Trophoblast cell (in vitro differentiated cells and primary cell): ENCODE results near the gene CHCHD10.
A peak's percentile ranks its signal among the peaks of the same experiment; 100 is the strongest.

Source experiments
- DNase-seq, 2 donors: peaks; one replicate each; pipeline ENCODE4 v3.0.0-alpha.2; 2016
- H2AFZ ChIP-seq: 2 replicates; pipeline ENCODE4 v1.6.1; 2013; ENCODE audit warnings: low read length, moderate library complexity, mild to moderate bottlenecking; ENCODE audit not compliant: insufficient read depth, poor library complexity
- H2AK5ac ChIP-seq: 2 replicates; pipeline ENCODE4 v1.6.1; 2013; ENCODE audit warnings: mild to moderate bottlenecking, low read length
- H2BK120ac ChIP-seq: 2 replicates; pipeline ENCODE4 v1.6.1; 2013; ENCODE audit warnings: low read length, mild to moderate bottlenecking, moderate library complexity; ENCODE audit not compliant: insufficient read depth, poor library complexity
- H2BK12ac ChIP-seq: 2 replicates; pipeline ENCODE4 v1.6.1; 2013; ENCODE audit warnings: mild to moderate bottlenecking, low read length, moderate library complexity
- H2BK5ac ChIP-seq: 2 replicates; pipeline ENCODE4 v1.6.1; 2013; ENCODE audit warnings: low read length, low read depth, moderate library complexity, mild to moderate bottlenecking; ENCODE audit not compliant: poor library complexity
- H3K14ac ChIP-seq: 2 replicates; pipeline ENCODE4 v1.6.1; 2013; ENCODE audit warnings: mild to moderate bottlenecking, low read length
- H3K18ac ChIP-seq: 2 replicates; pipeline ENCODE4 v1.6.1; 2013; ENCODE audit warnings: mild to moderate bottlenecking, low read length
- H3K23ac ChIP-seq: 2 replicates; pipeline ENCODE4 v1.6.1; 2013; ENCODE audit warnings: low read length
- H3K27ac ChIP-seq: 2 replicates; pipeline ENCODE4 v1.5.1; 2013; ENCODE audit warnings: low read depth, mild to moderate bottlenecking, inconsistent platforms, low read length, moderate library complexity
- H3K27me3 ChIP-seq: 2 replicates; pipeline ENCODE4 v1.6.1; 2013; ENCODE audit warnings: inconsistent platforms, mild to moderate bottlenecking, low read length, moderate library complexity; ENCODE audit not compliant: insufficient read depth
- H3K36me3 ChIP-seq, 2 experiments: 1 replicate in 1 of 2; 2 replicates in 1 of 2; pipeline ENCODE4 v1.6.1; 2013; ENCODE audit warnings: low read length in 2 of 2, mild to moderate bottlenecking in 2 of 2, moderate library complexity in 1 of 2; ENCODE audit not compliant: insufficient read depth in 2 of 2, control insufficient read depth in 1 of 2
- H3K4ac ChIP-seq: 2 replicates; pipeline ENCODE4 v1.6.1; 2013; ENCODE audit warnings: low read depth, mild to moderate bottlenecking, low read length, moderate library complexity
- H3K4me1 ChIP-seq, 2 experiments: 1 replicate in 1 of 2; 2 replicates in 1 of 2; pipeline ENCODE4 v1.6.1; 2013; ENCODE audit warnings: low read length in 2 of 2, mild to moderate bottlenecking in 2 of 2, moderate library complexity in 1 of 2; ENCODE audit not compliant: insufficient read depth in 2 of 2, control insufficient read depth in 1 of 2
- H3K4me2 ChIP-seq: 2 replicates; pipeline ENCODE4 v1.6.1; 2013; ENCODE audit warnings: inconsistent platforms, mild to moderate bottlenecking, low read length, moderate library complexity
- H3K4me3 ChIP-seq: 2 replicates; pipeline ENCODE4 v1.5.1; 2013; ENCODE audit warnings: mild to moderate bottlenecking, low read depth, low read length, inconsistent platforms
- H3K79me1 ChIP-seq: one replicate; pipeline ENCODE4 v1.6.1; 2013; ENCODE audit warnings: low read length
- H3K79me2 ChIP-seq: 2 replicates; pipeline ENCODE4 v1.6.1; 2013; ENCODE audit warnings: low read length, mild to moderate bottlenecking; ENCODE audit not compliant: control insufficient read depth, insufficient read depth, poor library complexity
- H3K9ac ChIP-seq: 2 replicates; pipeline ENCODE4 v1.6.1; 2013; ENCODE audit warnings: mild to moderate bottlenecking, low read length
- H3K9me3 ChIP-seq: 2 replicates; pipeline ENCODE4 v1.6.1; 2013; ENCODE audit warnings: low read depth, mild to moderate bottlenecking, control low read depth, inconsistent platforms, low read length; ENCODE audit not compliant: insufficient read depth
- H4K12ac ChIP-seq: 2 replicates; pipeline ENCODE4 v1.6.1; 2013; ENCODE audit warnings: low read depth, mild to moderate bottlenecking, low read length, moderate library complexity
- H4K8ac ChIP-seq: 2 replicates; pipeline ENCODE4 v1.6.1; 2013; ENCODE audit warnings: low read depth, mild to moderate bottlenecking, low read length, moderate library complexity
- H4K91ac ChIP-seq: one replicate; pipeline ENCODE4 v1.6.1; 2013; ENCODE audit warnings: low read depth, mild to moderate bottlenecking, low read length, moderate library complexity
- WGBS: extraction: QIAGEN DNeasy Blood & Tissue Kit; methylation state at CpG from one replicate; pipeline ENCODE4 v1.1.7; 2013; ENCODE audit warnings: missing lambda C conversion rate; ENCODE audit not compliant: insufficient read length, insufficient coverage; ENCODE audit errors: extremely low coverage; 5-methylcytosine and 5-hydroxymethylcytosine counted together

Gene CHCHD10

GRCh38 chr22:23752090-23752691, 15.6 kb downstream of the CHCHD10 start:
- no peak overlapping the region for H2BK12ac ChIP-seq
- no peak overlapping the region for H3K4me2 ChIP-seq
- H3K4ac ChIP-seq: no peak overlapping the region
- no peak overlapping the region for H2AK5ac ChIP-seq
- H4K12ac ChIP-seq: no peak overlapping the region
- H3K36me3 ChIP-seq: no peaks in the 10 kb centered on the region
- H3K79me2 ChIP-seq: peaks cover 6% of the 10 kb centered on the region
- no peak overlapping the region for H3K18ac ChIP-seq
- no peaks in the 10 kb centered on the region for H3K27me3 ChIP-seq
- peak overlapping the region; percentile 44 for H3K4me3 ChIP-seq
- no peak overlapping the region for H4K91ac ChIP-seq
- H2AFZ ChIP-seq: no peak overlapping the region
- no peak for DNase-seq
- no peak overlapping the region for H2BK5ac ChIP-seq
- H3K14ac ChIP-seq: no peak overlapping the region
- H4K8ac ChIP-seq: no peak overlapping the region
- no peak overlapping the region for H2BK120ac ChIP-seq
- H3K79me1 ChIP-seq: peaks cover 11% of the 10 kb centered on the region
- H3K27ac ChIP-seq: no peak overlapping the region
- peaks cover 2 to 7% of the 10 kb centered on the region in 2 experiments for H3K4me1 ChIP-seq
- peaks cover 3% of the 10 kb centered on the region for H3K9me3 ChIP-seq
- H3K9ac ChIP-seq: peak overlapping the region; percentile 42
- no peak overlapping the region for H3K23ac ChIP-seq
- WGBS: no CpG with 5 or more reads among the region's 9 CpGs

GRCh38 chr22:23751441-23751996, 16.3 kb downstream of the CHCHD10 start:
- peak overlapping the region; percentile 99 for H3K14ac ChIP-seq
- peak overlapping the region; percentile 98 for H3K9ac ChIP-seq
- peak overlapping the region; percentile 92 for H3K4me3 ChIP-seq
- H3K4me2 ChIP-seq: peak overlapping the region; percentile 99
- peak overlapping the region; percentile 98 for H3K18ac ChIP-seq
- DNase-seq: peak in 1 of 2 donors; percentile 35
- H3K27ac ChIP-seq: peak overlapping the region; percentile 87
- no peaks in the 10 kb centered on the region for H3K36me3 ChIP-seq
- H4K12ac ChIP-seq: peak overlapping the region; percentile 99
- peak overlapping the region; percentile 81 for H2BK120ac ChIP-seq
- H3K9me3 ChIP-seq: peaks cover 2% of the 10 kb centered on the region
- no CpG with 5 or more reads among the region's 22 CpGs for WGBS
- peak overlapping the region; percentile 81 for H2BK5ac ChIP-seq
- peaks cover 2 to 7% of the 10 kb centered on the region in 2 experiments for H3K4me1 ChIP-seq
- peak overlapping the region; percentile 97 for H4K8ac ChIP-seq
- H4K91ac ChIP-seq: peak overlapping the region; percentile 88
- H2AFZ ChIP-seq: peak overlapping the region; percentile 95
- peaks cover 11% of the 10 kb centered on the region for H3K79me1 ChIP-seq
- peak overlapping the region; percentile 41 for H3K4ac ChIP-seq
- H3K79me2 ChIP-seq: peaks cover 6% of the 10 kb centered on the region
- H2BK12ac ChIP-seq: peak overlapping the region; percentile 6
- H3K27me3 ChIP-seq: no peaks in the 10 kb centered on the region
- no peak overlapping the region for H3K23ac ChIP-seq
- peak overlapping the region; percentile 4 for H2AK5ac ChIP-seq

- H3K27me3 ChIP-seq: no peaks in the 10 kb centered on the region
- peak within 1 kb of the TSS; percentile 98 for H3K18ac ChIP-seq
- H3K4me2 ChIP-seq: peak within 1 kb of the TSS; percentile 99
- peak within 1 kb of the TSS; percentile 99 for H3K14ac ChIP-seq
- peak within 1 kb of the TSS; percentile 81 for H2BK120ac ChIP-seq
- H2BK5ac ChIP-seq: peak within 1 kb of the TSS; percentile 81
- peaks cover 6% of the 10 kb centered on the region for H3K79me2 ChIP-seq
- DNase-seq: peak; percentile 87 to 90
- H3K36me3 ChIP-seq: no peaks in the 10 kb centered on the region
- H3K4me3 ChIP-seq: peak within 1 kb of the TSS; percentile 97
- WGBS: no CpG with 5 or more reads among the region's 78 CpGs
- peak within 1 kb of the TSS; percentile 98 for H3K9ac ChIP-seq
- peaks cover 3 to 8% of the 10 kb centered on the region in 2 experiments for H3K4me1 ChIP-seq
- peak within 1 kb of the TSS; percentile 6 for H2BK12ac ChIP-seq
- peak within 1 kb of the TSS; percentile 88 for H4K91ac ChIP-seq
- H4K8ac ChIP-seq: peak within 1 kb of the TSS; percentile 97
- H4K12ac ChIP-seq: peak within 1 kb of the TSS; percentile 99
- H3K9me3 ChIP-seq: peaks cover 2% of the 10 kb centered on the region
- H2AK5ac ChIP-seq: peak within 1 kb of the TSS; percentile 4
- peaks cover 11% of the 10 kb centered on the region for H3K79me1 ChIP-seq
- H3K4ac ChIP-seq: peak within 1 kb of the TSS; percentile 41
- H2AFZ ChIP-seq: peak within 1 kb of the TSS; percentile 95
- peak within 1 kb of the TSS; percentile 87 for H3K27ac ChIP-seq
- no peak within 1 kb of the TSS for H3K23ac ChIP-seq
Observed at GRCh38 chr22:23750714-23751440, 16.9 kb downstream of the CHCHD10 start, which contains the start of gene ZNF70. ZNF70 (minus strand) TSS chr22:23751112; CDS start chr22:23745140, 5,972 bp downstream.

- H3K27ac ChIP-seq: peak overlapping the region; percentile 14
- no peak for DNase-seq
- H3K4ac ChIP-seq: peak overlapping the region; percentile 34
- H2BK120ac ChIP-seq: peak overlapping the region; percentile 74
- H3K4me2 ChIP-seq: peak overlapping the region; percentile 99
- peak overlapping the region; percentile 27 for H4K12ac ChIP-seq
- no peak overlapping the region for H2AK5ac ChIP-seq
- H3K9me3 ChIP-seq: peaks cover 2% of the 10 kb centered on the region
- H2BK5ac ChIP-seq: peak overlapping the region; percentile 25
- no peak overlapping the region for H2BK12ac ChIP-seq
- H4K8ac ChIP-seq: peak overlapping the region; percentile 97
- peaks cover 6% of the 10 kb centered on the region for H3K79me2 ChIP-seq
- peak overlapping the region; percentile 92 for H2AFZ ChIP-seq
- H3K23ac ChIP-seq: no peak overlapping the region
- peak overlapping the region; percentile 71 for H3K9ac ChIP-seq
- no peaks in the 10 kb centered on the region for H3K36me3 ChIP-seq
- H3K4me1 ChIP-seq: peaks cover 9 to 13% of the 10 kb centered on the region in 2 experiments
- H3K79me1 ChIP-seq: peaks cover 11% of the 10 kb centered on the region
- peak overlapping the region; percentile 97 for H3K4me3 ChIP-seq
- peak overlapping the region; percentile 72 for H4K91ac ChIP-seq
- peak overlapping the region; percentile 56 for H3K14ac ChIP-seq
- H3K27me3 ChIP-seq: no peaks in the 10 kb centered on the region
- H3K18ac ChIP-seq: peak overlapping the region; percentile 95
- WGBS: no CpG with 5 or more reads among the region's 5 CpGs
Observed at GRCh38 chr22:23750367-23750713, 17.4 kb downstream of the CHCHD10 start.
